Measurements from ENCODE around the gene MMD. TPM values are rescaled to one million over a fixed set of nuclear protein-coding genes. Genes with fewer than 3 reads are reported as not detected.

The MMD gene
- total and polyA plus RNA-seq, 2 of the 13 experiments (the other 11 are each of a cell fraction or from before 2014, with no cell fraction given) = 121 to 225 TPM

DNA sequence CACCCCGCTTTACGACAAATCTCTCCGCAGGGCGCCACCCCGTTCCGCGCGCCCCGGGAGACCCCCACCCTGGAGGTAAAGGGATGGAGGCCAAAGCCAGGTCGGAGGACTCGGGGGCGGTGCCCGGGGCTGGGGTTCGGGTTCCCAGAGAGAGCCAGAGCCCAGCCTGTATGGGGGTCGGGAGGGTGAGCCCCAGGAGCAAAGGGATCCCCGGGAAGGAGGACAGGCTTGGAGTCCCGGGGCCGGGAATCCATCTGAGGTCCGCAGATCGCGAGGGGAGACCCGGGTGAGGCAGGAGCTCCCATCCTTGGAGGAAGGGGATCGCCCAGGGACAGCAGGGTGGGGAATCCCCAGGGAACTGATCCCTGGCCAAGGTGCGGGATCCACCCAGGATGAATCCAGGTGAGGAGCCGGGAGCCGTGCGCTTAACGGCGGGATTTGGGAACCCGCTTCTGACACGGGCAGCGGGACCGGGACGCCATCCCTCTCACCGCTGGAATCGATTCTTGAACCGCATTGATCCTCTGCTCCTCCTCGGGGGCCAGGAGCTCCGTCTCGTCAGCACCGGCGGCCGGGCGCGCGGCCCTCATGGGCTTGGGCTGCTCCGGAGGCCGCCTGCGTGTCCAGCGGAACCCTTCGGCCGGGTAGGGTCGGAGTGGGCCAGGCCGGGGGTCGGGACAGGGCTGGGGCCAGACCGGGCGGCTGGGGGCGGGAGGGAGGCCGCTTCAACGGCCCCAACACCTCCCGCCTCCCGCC lies at the start of gene MMD (continued):
- TF ChIP-seq, protein P1, sequence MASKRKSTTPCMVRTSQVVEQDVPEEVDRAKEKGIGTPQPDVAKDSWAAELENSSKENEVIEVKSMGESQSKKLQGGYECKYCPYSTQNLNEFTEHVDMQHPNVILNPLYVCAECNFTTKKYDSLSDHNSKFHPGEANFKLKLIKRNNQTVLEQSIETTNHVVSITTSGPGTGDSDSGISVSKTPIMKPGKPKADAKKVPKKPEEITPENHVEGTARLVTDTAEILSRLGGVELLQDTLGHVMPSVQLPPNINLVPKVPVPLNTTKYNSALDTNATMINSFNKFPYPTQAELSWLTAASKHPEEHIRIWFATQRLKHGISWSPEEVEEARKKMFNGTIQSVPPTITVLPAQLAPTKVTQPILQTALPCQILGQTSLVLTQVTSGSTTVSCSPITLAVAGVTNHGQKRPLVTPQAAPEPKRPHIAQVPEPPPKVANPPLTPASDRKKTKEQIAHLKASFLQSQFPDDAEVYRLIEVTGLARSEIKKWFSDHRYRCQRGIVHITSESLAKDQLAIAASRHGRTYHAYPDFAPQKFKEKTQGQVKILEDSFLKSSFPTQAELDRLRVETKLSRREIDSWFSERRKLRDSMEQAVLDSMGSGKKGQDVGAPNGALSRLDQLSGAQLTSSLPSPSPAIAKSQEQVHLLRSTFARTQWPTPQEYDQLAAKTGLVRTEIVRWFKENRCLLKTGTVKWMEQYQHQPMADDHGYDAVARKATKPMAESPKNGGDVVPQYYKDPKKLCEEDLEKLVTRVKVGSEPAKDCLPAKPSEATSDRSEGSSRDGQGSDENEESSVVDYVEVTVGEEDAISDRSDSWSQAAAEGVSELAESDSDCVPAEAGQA (IDR thresholded peaks at IDR 0.05; ENCODE audit: low read depth) = 0 out of 2 replicates have a peak, but pooled peaks have one; percentile 43
- TF ChIP-seq, protein P1 (CRISPR knock-in tag; IDR thresholded peaks at IDR 0.05; ENCODE audit: borderline replicate concordance) = no peak
- TF ChIP-seq, protein P2, sequence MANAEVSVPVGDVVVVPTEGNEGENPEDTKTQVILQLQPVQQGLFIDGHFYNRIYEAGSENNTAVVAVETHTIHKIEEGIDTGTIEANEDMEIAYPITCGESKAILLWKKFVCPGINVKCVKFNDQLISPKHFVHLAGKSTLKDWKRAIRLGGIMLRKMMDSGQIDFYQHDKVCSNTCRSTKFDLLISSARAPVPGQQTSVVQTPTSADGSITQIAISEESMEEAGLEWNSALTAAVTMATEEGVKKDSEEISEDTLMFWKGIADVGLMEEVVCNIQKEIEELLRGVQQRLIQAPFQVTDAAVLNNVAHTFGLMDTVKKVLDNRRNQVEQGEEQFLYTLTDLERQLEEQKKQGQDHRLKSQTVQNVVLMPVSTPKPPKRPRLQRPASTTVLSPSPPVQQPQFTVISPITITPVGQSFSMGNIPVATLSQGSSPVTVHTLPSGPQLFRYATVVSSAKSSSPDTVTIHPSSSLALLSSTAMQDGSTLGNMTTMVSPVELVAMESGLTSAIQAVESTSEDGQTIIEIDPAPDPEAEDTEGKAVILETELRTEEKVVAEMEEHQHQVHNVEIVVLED (CRISPR knock-in tag; IDR thresholded peaks at IDR 0.05; ENCODE audit: borderline replicate concordance) = peak; percentile 6; the same call in 1 of the 2 replicates
- TF ChIP-seq ERF (CRISPR knock-in tag; IDR thresholded peaks at IDR 0.05) (no peak), ATF7-NPFF (CRISPR knock-in tag; IDR thresholded peaks at IDR 0.05; ENCODE audit: low read depth) (no peak), PAWR (CRISPR knock-in tag; IDR thresholded peaks at IDR 0.05; ENCODE audit: borderline replicate concordance) (no peak), EED (CRISPR knock-in tag; IDR thresholded peaks at IDR 0.05) (peak; percentile 53; the same call in 1 of the 2 replicates), MEIS1 (CRISPR knock-in tag; IDR thresholded peaks at IDR 0.05; ENCODE audit: borderline replicate concordance) (peak; percentile 73; the same call in 1 of the 2 replicates)
- TF ChIP-seq, protein P3, sequence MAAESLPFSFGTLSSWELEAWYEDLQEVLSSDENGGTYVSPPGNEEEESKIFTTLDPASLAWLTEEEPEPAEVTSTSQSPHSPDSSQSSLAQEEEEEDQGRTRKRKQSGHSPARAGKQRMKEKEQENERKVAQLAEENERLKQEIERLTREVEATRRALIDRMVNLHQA (CRISPR knock-in tag; IDR thresholded peaks at IDR 0.05) = no peak
- TF ChIP-seq, protein P4, sequence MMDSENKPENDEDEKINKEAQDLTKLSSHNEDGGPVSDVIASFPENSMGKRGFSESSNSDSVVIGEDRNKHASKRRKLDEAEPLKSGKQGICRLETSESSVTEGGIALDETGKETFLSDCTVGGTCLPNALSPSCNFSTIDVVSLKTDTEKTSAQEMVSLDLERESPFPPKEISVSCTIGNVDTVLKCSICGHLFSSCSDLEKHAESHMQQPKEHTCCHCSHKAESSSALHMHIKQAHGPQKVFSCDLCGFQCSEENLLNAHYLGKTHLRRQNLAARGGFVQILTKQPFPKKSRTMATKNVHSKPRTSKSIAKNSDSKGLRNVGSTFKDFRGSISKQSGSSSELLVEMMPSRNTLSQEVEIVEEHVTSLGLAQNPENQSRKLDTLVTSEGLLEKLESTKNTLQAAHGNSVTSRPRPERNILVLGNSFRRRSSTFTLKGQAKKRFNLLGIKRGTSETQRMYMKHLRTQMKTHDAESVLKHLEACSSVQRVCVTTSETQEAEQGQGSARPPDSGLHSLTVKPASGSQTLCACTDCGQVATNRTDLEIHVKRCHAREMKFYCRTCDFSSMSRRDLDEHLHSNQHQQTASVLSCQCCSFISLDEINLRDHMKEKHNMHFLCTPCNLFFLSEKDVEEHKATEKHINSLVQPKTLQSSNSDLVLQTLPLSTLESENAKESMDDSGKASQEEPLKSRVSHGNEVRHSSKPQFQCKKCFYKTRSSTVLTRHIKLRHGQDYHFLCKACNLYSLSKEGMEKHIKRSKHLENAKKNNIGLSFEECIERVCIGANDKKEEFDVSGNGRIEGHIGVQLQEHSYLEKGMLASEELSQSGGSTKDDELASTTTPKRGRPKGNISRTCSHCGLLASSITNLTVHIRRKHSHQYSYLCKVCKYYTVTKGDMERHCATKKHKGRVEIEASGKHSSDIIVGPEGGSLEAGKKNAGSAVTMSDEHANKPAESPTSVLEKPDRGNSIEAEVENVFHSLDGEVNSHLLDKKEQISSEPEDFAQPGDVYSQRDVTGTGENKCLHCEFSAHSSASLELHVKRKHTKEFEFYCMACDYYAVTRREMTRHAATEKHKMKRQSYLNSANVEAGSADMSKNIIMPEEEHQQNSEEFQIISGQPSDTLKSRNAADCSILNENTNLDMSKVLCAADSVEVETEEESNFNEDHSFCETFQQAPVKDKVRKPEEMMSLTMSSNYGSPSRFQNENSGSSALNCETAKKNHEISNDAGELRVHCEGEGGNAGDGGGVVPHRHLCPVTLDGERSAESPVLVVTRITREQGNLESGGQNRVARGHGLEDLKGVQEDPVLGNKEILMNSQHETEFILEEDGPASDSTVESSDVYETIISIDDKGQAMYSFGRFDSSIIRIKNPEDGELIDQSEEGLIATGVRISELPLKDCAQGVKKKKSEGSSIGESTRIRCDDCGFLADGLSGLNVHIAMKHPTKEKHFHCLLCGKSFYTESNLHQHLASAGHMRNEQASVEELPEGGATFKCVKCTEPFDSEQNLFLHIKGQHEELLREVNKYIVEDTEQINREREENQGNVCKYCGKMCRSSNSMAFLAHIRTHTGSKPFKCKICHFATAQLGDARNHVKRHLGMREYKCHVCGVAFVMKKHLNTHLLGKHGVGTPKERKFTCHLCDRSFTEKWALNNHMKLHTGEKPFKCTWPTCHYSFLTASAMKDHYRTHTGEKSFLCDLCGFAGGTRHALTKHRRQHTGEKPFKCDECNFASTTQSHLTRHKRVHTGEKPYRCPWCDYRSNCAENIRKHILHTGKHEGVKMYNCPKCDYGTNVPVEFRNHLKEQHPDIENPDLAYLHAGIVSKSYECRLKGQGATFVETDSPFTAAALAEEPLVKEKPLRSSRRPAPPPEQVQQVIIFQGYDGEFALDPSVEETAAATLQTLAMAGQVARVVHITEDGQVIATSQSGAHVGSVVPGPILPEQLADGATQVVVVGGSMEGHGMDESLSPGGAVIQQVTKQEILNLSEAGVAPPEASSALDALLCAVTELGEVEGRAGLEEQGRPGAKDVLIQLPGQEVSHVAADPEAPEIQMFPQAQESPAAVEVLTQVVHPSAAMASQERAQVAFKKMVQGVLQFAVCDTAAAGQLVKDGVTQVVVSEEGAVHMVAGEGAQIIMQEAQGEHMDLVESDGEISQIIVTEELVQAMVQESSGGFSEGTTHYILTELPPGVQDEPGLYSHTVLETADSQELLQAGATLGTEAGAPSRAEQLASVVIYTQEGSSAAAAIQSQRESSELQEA (CRISPR knock-in tag; IDR thresholded peaks at IDR 0.05; ENCODE audit: not compliant biosample characterization) = peak; percentile 40
